NCI-H748 treated with DMSO at 0.1 percent for 48 hours (cell line): ENCODE results near the gene CST7.
"Not testable (repeated sequence)": the region's sequence is repeated elsewhere in the genome, so short reads cannot be mapped to it uniquely, and the experiment has no call there.

Source experiments
- DNase-seq: peaks from one replicate; lab custom pipeline; 2025; lab: John Stamatoyannopoulos, UW

The CST7 gene, protein sequence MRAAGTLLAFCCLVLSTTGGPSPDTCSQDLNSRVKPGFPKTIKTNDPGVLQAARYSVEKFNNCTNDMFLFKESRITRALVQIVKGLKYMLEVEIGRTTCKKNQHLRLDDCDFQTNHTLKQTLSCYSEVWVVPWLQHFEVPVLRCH

DNA sequence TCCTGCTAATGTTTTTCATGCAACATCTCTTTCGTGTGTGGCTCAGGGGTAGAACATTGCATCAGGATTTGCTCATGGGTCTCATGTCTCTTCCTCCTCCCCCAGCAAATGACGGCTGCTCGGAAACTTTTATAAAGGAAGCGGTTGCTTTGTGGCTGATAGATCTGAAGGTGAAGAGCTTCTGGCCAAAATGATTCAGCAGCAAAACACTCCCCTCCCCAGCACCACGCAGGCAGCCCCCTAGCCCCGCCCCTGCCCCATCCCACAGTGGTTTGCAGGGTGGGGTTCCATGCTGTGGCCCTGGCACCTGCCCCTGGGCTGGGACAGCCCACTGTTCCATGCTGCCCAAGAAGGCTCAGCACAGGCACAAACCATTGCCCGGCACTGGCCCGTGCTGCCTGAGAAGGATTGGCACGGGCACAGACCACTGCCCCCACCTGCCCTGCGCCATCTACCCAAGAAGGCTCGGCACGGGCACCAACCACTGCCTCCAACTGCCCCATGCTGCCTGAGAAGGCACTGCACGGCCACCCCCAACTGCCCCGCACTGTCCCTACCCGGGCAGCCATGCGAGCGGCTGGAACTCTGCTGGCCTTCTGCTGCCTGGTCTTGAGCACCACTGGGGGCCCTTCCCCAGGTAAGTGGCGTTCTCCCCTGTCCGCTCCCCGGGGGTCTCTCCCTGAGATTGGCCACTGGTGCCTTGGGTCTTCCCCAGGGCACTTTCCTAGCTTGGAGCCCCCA is at the start of gene CST7:
CST7 (plus strand) TSS at position 331 of the 741 bp plus-strand sequence; CDS start at position 568, 237 bp downstream.
- no peak for DNase-seq

GRCh38 chr20:24906806-24907205 is 42.3 kb upstream of the CST7 start:
- DNase-seq, result no peak

GRCh38 chr20:24908642-24909041 is 40.4 kb upstream of the CST7 start:
- DNase-seq, result no peak

DNA sequence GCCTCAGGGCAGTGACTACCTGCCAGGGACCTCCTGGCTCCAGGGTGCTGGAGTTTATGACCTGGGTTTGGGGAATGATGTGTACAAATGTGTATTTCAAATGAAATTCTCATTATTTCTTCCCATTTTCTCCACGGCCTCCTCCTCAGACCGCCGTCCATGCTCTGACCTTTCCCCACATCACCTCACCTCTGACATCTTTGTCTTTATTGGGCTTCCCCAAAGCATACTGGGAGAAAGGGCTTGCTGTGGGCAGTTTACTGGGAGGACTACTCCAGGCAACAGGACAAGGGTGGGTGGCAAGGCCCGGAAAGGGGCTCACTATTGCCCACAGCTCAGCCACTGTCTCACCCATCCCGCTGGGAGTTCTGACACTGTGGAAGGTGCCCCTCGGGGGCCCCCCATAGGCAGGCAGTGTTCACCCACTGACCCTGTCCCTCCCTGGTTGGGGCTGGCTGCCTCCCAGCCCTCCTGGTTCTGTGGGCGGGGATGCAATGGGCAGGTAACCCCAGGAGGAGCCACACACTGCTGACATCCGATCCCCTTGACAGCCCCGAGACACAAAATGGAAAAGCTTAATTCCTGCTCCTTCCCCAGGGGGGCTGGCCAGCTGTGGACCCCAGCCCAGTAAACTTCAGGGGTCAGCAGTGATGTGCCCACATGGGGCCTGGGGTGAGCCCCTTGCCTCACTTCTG is 39.8 kb upstream of the CST7 start:
- DNase-seq, result no peak

GRCh38 chr20:24909861-24910260 is 39.2 kb upstream of the CST7 start:
- no peak for DNase-seq

DNA sequence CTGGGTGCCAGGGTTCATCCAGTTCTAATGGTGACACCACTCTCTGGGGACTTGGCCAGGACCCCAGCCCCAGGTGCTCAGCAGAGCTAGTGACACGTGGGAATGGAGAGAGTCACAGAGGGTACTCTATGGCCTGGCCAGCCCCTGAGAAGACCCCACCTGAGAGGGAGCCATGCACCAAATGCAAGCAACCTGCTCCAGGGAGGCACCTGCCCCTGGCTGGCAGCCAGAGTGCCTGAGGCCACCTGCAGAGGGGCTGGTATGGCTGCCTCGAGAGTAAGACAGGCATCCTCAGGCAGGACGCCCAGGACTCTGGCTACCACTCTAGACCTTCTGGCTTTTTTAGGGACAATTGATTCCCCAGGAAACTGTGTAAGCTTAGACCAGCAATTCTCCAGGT is 38.6 kb upstream of the CST7 start:
- DNase-seq, result no peak

- DNase-seq, result no peak
Observed at GRCh38 chr20:24911461-24911860, 37.6 kb upstream of the CST7 start.

DNA sequence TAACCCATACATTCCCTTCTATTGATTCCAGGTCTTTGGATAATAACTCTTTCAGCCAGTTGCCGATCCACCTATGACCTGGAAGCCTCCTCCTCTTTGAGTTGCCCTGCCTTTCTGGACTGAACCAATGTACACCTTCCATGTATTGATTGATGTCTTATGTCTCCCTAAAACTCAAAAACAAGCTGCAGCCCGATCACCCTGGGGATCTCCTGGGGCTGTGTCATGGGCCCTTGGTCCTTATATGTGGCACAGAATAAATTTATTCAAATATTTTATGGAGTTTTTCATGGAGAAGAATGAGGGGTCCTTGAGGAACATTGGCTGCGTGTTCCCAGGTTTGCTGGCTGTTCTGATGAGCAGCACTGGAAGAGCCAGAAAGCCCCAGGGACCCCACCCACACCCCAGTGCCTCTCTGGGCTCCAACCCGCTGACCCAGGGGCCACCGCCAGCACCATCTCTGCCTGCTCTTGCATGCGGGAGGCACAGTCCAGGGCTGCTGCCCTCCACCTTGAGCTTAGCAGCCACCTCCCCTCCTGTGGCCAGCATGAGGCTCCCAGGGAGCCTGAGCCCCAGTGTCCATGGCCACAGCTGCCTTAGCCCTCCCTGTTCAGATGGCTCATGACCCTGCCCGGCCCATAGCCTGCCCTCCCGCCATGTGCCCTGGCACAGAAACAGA is 36.5 kb upstream of the CST7 start:
- DNase-seq, result no peak

DNA sequence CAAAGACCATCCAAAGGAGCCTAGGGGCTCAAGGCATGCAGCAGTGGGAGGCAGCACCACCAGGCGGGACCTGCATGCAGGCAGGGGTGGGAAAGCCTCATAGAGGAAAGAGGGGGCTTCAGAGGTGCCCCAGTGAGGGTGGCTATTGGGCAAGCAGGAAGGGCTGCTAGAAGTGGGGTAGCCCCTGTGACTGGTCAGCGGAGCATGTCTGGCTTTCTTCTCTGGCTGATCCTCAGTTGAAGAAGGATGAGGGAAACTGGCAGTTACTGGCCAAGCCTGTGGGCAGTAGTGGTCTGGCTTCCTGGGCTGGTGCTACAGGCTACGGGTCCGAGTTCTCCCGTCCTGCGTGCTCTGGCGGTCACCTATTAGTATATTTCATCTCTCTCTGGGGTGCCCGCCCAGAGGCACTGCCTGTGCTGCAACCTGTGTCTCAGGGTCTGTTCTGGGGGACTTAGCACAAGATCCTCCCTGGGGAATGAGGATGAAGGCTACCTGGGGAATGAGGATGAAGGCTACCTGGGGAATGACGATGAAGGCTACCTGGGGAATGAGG is 35.9 kb upstream of the CST7 start:
- DNase-seq, result no peak

DNA sequence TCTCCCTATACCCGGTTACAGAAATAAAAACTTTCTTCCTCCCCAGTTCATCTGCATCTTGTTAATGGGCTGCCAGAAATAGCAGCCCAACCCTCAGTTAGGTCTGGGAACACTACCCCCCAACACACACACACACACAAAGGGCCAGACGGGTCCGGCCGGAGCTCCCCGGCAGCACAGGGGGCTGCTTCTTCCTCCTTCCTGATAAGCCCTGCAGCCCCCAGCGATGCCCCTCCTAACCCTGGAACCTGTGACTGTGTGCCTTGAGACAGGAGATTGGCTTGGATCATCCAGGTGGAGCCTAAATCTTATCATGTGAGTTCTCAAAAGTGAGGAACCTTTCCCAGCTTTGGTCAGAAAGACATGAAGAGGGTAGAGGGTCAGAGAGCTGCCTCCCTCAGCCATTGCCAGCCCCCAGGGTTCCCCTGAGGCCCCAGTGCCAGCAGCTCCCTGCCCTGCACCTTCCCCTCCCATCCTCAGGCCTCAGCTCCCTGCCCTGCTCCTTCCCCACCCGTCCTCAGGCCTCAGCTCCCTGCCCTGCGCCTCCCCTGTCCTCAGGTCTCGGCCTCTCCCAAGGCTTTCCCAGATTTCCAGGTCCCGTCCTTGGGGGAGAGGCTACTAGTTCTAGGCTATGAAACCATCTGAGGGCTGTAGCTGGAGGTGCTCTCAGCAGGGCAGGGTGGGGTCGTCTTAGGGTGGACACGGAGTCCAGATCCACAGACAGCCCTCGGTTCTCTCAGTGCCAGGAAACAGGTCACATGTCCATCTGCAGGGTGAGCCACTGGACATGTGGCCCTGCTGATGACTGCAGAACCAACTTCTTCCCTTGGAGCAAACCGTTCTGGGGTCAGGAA is 34.5 kb upstream of the CST7 start:
- DNase-seq, result no peak

GRCh38 chr20:24915440-24915839 is 33.6 kb upstream of the CST7 start:
- DNase-seq, result no peak

DNA sequence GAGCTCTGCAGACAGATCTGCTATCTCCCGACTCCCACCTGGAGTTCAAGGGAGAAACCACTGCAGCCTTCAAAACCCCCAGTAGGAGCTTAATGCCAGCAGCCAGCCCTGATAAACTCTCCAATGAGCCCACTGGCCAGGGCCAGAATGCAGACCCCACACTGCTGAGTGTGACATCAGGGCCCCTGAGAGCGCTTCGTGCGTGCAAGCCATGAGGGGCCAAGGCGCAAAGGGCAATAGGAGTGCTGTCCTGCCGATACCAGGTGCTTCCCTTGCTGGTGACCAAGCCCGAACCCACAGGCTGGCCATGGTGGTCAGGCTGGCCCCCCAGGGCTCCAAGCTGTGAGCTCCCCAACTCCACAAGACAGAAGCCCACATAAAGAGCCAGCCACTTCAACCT is 33.2 kb upstream of the CST7 start:
- DNase-seq, result no peak

DNA sequence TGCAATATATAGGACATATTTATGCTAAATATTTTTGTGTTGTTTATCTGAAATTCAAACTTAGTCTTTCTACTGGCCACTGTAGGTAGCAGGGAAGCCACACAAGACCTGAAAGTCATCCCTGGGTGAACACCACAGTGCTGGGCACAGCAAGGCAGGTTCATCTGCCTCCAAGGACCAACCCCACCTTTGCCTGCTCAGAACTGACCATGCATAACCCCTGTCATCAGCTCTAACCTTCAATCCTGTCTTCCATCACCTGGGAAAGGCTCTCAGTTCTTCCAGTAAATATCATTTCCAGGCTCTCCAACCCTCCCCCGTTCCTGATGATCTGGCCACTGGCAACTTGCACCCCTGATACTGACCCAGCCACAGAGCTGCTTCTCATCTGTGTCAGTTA is 32.7 kb upstream of the CST7 start:
- no peak for DNase-seq

DNA sequence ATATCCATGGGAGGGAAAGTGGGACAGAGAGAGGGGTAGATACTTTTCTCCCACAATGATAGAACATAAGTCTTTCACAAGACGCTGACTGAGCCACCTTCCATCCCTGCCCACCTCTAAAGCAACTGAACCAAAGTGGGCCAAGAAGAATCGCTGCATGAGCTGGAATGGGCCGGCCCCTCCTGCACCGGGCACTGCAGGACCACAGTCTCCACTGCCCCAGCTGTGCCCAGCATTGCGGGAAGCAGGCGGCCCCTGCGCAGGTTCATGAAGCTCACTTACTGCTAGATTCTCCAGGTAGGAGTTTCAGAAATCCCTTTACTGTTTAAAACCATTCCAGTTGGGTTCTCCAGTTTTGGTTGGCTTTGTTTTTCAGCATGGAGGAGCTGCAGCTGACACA is 32.0 kb upstream of the CST7 start:
- DNase-seq, result no peak

DNA sequence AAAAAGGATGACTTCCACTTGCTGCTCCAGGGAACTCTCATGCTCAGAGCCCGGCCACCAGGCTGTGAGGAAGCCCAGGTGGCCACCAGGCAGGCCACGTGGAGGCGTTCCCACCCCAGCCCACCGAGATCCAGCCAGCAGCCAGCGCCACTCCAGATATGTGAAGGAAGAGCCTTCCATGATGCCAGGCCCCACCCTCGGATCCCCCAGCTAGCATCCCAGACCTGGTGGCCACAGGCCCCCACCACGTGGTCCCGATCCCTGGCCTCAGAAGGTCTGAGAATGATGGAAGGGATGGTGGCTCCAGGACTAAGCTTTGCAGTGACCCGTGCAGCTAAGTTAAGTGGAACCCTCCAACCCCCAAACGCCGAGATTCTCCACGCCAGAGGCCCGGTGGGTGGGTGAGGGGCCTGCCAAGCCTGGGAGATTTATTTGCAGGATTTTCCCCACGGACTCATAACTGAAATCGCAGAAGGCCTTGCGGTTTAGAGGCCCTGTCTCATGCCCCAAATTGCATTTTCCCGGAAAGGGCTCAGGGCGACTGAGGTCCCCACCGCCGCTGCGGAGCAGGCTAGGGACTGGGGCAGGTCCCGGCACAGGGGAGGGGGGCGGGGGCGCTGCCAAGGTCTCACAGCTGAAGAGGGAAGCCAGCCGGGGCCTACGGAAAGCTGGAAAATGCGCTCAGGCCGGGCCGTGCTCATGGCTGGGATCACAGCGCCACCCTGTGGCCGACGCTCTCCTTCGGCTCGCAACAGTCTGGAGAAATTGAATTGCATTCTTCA is 31.1 kb upstream of the CST7 start:
- peak; percentile 53 for DNase-seq

DNA sequence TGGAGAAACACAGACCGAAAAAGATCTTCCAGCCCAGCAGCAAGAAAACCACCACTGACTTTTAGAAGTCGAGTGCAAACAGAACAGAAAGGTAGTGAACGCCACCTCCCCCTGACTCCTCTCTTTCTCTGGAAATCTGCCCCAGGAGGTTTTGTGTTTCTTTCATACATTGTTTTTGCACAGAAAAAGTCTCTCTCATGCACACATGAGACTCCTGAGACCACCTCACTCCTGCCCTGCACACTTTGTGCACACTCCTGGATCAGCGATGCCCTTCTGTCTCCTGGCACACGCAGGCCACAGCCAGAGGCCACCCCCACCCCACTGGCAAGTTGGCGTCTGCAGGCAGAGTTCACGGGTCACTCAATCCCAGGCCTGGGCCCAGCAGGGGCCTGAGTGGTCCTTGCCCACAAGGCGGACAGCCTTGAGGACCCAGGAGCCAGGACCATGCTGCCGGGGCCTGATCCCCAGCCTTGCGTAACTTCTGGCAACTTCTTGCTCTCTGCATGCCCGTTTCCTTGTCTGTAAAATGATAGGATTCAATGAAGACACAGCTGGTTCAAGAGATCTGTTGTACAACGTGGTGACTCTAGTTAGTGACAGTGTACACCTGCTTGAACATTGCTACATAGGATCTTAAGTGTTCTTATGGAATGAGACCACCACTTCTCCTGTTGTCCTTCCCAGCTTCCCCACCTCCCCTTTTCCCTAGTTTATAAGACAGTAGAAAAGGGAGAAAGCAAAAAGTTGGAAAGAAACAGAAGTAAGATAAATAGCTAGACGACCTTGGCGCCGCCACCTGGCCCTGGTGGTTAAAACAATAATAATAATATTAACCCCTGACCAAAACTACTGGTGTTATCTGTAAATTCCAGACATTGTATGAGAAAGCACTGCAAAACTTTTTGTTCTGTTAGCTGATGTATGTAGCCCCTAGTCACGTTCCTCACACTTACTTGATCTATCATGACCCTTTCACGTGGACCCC is 30.2 kb upstream of the CST7 start:
- no peak for DNase-seq

DNA sequence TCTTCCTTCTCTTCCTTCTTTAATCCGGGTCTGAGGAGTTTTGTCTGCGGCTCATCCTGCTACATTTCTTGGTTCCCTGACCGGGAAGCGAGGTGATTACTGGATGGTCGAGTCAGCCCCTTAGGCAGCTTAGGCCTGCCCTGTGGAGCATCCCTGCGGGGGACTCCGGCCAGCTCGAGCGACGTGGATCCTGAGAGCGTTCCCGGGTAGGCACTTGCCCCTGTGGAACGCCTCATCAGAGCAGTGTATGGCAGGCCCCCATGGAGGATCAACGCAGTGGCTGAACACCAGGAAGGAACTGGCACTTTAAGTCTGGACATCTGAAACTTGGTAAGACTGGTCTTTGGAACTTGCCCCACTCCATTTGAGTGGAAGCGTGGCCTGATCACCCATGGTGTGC is 29.4 kb upstream of the CST7 start:
- not testable (repeated sequence) for DNase-seq

DNA sequence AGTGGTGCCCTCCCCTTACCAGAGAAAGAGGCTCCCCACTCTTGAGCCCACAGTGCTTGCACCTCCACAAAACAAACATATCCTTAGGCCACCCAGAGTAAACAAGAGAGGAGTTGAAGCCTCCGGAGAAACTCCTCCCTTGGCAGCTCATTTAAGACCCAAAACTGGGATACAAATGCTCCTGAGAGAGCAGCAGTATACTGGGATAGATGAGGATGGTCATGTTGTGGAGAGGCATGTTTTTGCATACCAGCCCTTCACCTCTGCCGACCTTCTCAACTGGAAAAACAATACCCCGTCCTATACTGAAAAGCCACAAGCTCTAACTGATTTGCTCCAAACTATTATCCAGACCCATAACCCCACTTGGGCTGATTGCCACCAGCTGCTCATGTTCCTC is 28.4 kb upstream of the CST7 start:
- not testable (repeated sequence) for DNase-seq

- not testable (repeated sequence) for DNase-seq
Observed at GRCh38 chr20:24929259-24929658, 19.8 kb upstream of the CST7 start.
